GM12878 (cell line): Measurements from ENCODE around the gene BUD23. TPM values are rescaled to one million over a fixed set of nuclear protein-coding genes. Genes with fewer than 3 reads are reported as not detected.

Source experiments
- ATAC-seq: fragments of 200-7000 bp; cut with Tn5 transposase; 3 replicates; pipeline ENCODE4 v1.9.1; 2020; ENCODE audit warnings: mild to moderate bottlenecking, moderate library complexity
- BruUV-seq: library from RNA; stranded (reverse); fragments of 400-500 nt; replicated peaks from 2 replicates; lab custom pipeline; 2021; lab: Mats Ljungman, UMichigan
- CTCF ChIA-PET: fragments of 300-600 bp; sonication (Branson Sonifier 250); formaldehyde crosslinking; extraction: SDS; loops from one replicate; lab custom pipeline; 2021; ENCODE audit warnings: inconsistent platforms; lab: Yijun Ruan, JAX
- POLR2A ChIA-PET: fragments of 350-600 bp; formaldehyde crosslinking; extraction: SDS; loops from one replicate; lab custom pipeline; 2021; ENCODE audit warnings: inconsistent platforms; lab: Charles Lee
- RAD21 ChIA-PET: fragments of 300-600 bp; sonication (Branson Sonifier 250); formaldehyde crosslinking; loops from one replicate; lab custom pipeline; 2023; ENCODE audit warnings: antibody characterized with exemption; ENCODE audit not compliant: unreplicated experiment; lab: Charles Lee
- SMC1A ChIA-PET: fragments of 300-600 bp; sonication (Branson Sonifier 250); formaldehyde crosslinking; loops from one replicate; lab custom pipeline; 2023; ENCODE audit not compliant: unreplicated experiment, uncharacterized antibody; lab: Charles Lee
- DNase-seq: peaks from one replicate; pipeline ENCODE4 v3.0.0-alpha.2; 2011; ENCODE audit warnings: low read depth, low spot score
- FAIRE-seq: peaks from 3 replicates; lab custom pipeline; 2011; peaks lifted over from hg19 to GRCh38; lab: Jason Lieb, UNC
- H2AFZ ChIP-seq: 2 replicates; pipeline ENCODE4 v1.6.0; 2011; ENCODE audit warnings: low read depth, low read length, control low read depth; ENCODE audit not compliant: control insufficient read depth
- H3K27ac ChIP-seq: 2 replicates; pipeline ENCODE4 v1.5.1; 2011; ENCODE audit warnings: control low read depth; ENCODE audit not compliant: control insufficient read depth, insufficient read depth
- H3K27me3 ChIP-seq, 2 experiments: replicated peaks in 1 of 2; 2 replicates each; pipeline versions ENCODE4 v1.6.0 to v1.6.1; 2011; ENCODE audit warnings: low read length in 1 of 2; ENCODE audit not compliant: control insufficient read depth in 2 of 2, insufficient read depth in 2 of 2
- H3K36me3 ChIP-seq, 2 experiments: 2 replicates each; pipeline ENCODE4 v1.5.1; 2011; ENCODE audit warnings: low read length in 1 of 2; ENCODE audit not compliant: control insufficient read depth in 2 of 2, insufficient read depth in 2 of 2
- H3K4me1 ChIP-seq: 2 replicates; pipeline ENCODE4 v1.6.1; 2011; ENCODE audit warnings: mild to moderate bottlenecking, low read length, moderate library complexity, mixed read lengths; ENCODE audit not compliant: control insufficient read depth, insufficient read depth
- H3K4me2 ChIP-seq: 2 replicates; pipeline ENCODE4 v1.6.0; 2011; ENCODE audit warnings: control low read depth; ENCODE audit not compliant: control insufficient read depth, insufficient read depth
- H3K4me3 ChIP-seq: fragments of 200-600 bp; sonication (generic); 2 replicates; pipeline ENCODE4 v1.5.1; 2016
- H3K79me2 ChIP-seq: 2 replicates; pipeline ENCODE4 v1.6.0; 2011; ENCODE audit warnings: low read length; ENCODE audit not compliant: control insufficient read depth, insufficient read depth
- H3K9ac ChIP-seq: 2 replicates; pipeline ENCODE4 v1.8.0; 2011; ENCODE audit warnings: low read length, control low read depth, mixed read lengths; ENCODE audit not compliant: control insufficient read depth, insufficient read depth
- H3K9me3 ChIP-seq: replicated peaks from 3 replicates; pipeline ENCODE4 v1.5.1; 2011; ENCODE audit warnings: mild to moderate bottlenecking, low read length; ENCODE audit not compliant: control insufficient read depth, insufficient read depth
- H4K20me1 ChIP-seq: 2 replicates; pipeline ENCODE4 v1.6.0; 2011; ENCODE audit not compliant: control insufficient read depth, insufficient read depth
- ESRRA ChIP-seq: IDR thresholded peaks from 2 replicates; pipeline ENCODE4 v1.6.1; 2012; ENCODE audit warnings: mild to moderate bottlenecking, low read length, improper control_type of control experiment
- FOS ChIP-seq: IDR thresholded peaks from 3 replicates; pipeline ENCODE4 v1.6.1; 2011; ENCODE audit warnings: borderline replicate concordance; ENCODE audit not compliant: insufficient read length; ENCODE audit errors: extremely low read depth
- NFYB ChIP-seq: IDR thresholded peaks from 2 replicates; pipeline ENCODE4 v1.6.1; 2011; ENCODE audit warnings: low read depth, mild to moderate bottlenecking, low read length, improper control_type of control experiment, moderate library complexity; ENCODE audit not compliant: insufficient read depth
- PML ChIP-seq: IDR thresholded peaks from 2 replicates; pipeline ENCODE4 v1.6.1; 2012; ENCODE audit warnings: low read length, inconsistent platforms
- RELA ChIP-seq: fragments of 450-650 bp; IDR thresholded peaks from 2 replicates; pipeline ENCODE4 v1.8.0; 2014; ENCODE audit warnings: borderline replicate concordance; ENCODE audit not compliant: partially characterized antibody
- SMAD5 ChIP-seq: IDR thresholded peaks from 2 replicates; pipeline ENCODE4 v1.6.1; 2016; ENCODE audit warnings: antibody characterized with exemption, low read depth
- TAF1 ChIP-seq: IDR thresholded peaks from 2 replicates; pipeline ENCODE4 v1.6.1; 2011; ENCODE audit warnings: mild to moderate bottlenecking, low read depth, low read length, borderline replicate concordance
- TBL1XR1 ChIP-seq: IDR thresholded peaks from 2 replicates; pipeline ENCODE4 v1.6.1; 2012; ENCODE audit warnings: low read depth, low read length, improper control_type of control experiment
- ZNF207 ChIP-seq: fragments of 450-650 bp; IDR thresholded peaks from 2 replicates; pipeline ENCODE4 v1.6.1; 2014; ENCODE audit warnings: antibody characterized with exemption, mild to moderate bottlenecking, borderline replicate concordance
- ZSCAN29 ChIP-seq: fragments of 450-650 bp; IDR thresholded peaks from 2 replicates; pipeline ENCODE4 v1.6.1; 2017; ENCODE audit warnings: mild to moderate bottlenecking, moderate library complexity
- WGBS: methylation state at CpG from one replicate; pipeline ENCODE4 v1.1.6; 2016; ENCODE audit warnings: low lambda C conversion rate; ENCODE audit not compliant: insufficient replicate concordance, insufficient coverage; ENCODE audit errors: missing lambda C conversion rate; 5-methylcytosine and 5-hydroxymethylcytosine counted together
- in situ Hi-C: fragments of 300-500 bp; cut with MboI; formaldehyde crosslinking; loops from 9 replicates; pipeline ENCODE4 v1.14.3; 2018; ENCODE audit warnings: mixed read lengths
- intact Hi-C: fragments of 100-400 bp; cut with micrococcal nuclease; formaldehyde crosslinking; loops from one replicate; pipeline ENCODE4 v1.14.2; 2022; ENCODE audit not compliant: unreplicated experiment
- polyA plus RNA-seq, 11 experiments: library from polyadenylated mRNA; depleted of rRNA in 4 of 11; unstranded in 6 of 11; stranded (reverse) in 5 of 11; fragments of >200 nt; fragmentation: Nextera tagmentation in 4 of 11; fragmentation: Illumina TruSeq in 1 of 11; extraction: Ambion mirVana in 4 of 11; extraction: Trizol in 1 of 11; gene quantifications; 1 replicate in 1 of 11; 2 replicates in 10 of 11; pipeline versions ENCODE4 v1.2.1 to v1.2.3, GENCODE V29; 2011 to 2016; ENCODE audit warnings: inconsistent platforms in 2 of 11, missing spikeins in 2 of 11, low read depth in 1 of 11
- total RNA-seq, 4 experiments: library from RNA; depleted of rRNA in 3 of 4; stranded (reverse); fragments of >200 nt in 3 of 4; fragmentation: Illumina TruSeq in 1 of 4; extraction: Trizol in 1 of 4; gene quantifications; 2 replicates each; pipeline versions ENCODE4 v1.2.1 to v1.2.3, GENCODE V29; 2013 to 2021
- TF ChIP-seq, protein P1 (sequence below): IDR thresholded peaks from 2 replicates; pipeline ENCODE4 v1.6.1; 2012; ENCODE audit warnings: low read depth, low read length, improper control_type of control experiment
- TF ChIP-seq, protein P2 (sequence below): fragments of 450-650 bp; IDR thresholded peaks from 2 replicates; pipeline ENCODE4 v1.6.1; 2018; ENCODE audit warnings: mild to moderate bottlenecking, low read depth, moderate library complexity; ENCODE audit not compliant: partially characterized antibody
- TF ChIP-seq, protein P3 (sequence below): fragments of 450-650 bp; formaldehyde crosslinking; IDR thresholded peaks from 2 replicates; pipeline ENCODE4 v1.4.0; 2020; ENCODE audit warnings: mild to moderate bottlenecking, moderate library complexity

Gene BUD23
- total and polyA plus RNA-seq, 10 of the 15 experiments (the other 5 are each of a cell fraction or from before 2014, with no cell fraction given), result 36.4 to 138 (median 99.5) TPM

DNA sequence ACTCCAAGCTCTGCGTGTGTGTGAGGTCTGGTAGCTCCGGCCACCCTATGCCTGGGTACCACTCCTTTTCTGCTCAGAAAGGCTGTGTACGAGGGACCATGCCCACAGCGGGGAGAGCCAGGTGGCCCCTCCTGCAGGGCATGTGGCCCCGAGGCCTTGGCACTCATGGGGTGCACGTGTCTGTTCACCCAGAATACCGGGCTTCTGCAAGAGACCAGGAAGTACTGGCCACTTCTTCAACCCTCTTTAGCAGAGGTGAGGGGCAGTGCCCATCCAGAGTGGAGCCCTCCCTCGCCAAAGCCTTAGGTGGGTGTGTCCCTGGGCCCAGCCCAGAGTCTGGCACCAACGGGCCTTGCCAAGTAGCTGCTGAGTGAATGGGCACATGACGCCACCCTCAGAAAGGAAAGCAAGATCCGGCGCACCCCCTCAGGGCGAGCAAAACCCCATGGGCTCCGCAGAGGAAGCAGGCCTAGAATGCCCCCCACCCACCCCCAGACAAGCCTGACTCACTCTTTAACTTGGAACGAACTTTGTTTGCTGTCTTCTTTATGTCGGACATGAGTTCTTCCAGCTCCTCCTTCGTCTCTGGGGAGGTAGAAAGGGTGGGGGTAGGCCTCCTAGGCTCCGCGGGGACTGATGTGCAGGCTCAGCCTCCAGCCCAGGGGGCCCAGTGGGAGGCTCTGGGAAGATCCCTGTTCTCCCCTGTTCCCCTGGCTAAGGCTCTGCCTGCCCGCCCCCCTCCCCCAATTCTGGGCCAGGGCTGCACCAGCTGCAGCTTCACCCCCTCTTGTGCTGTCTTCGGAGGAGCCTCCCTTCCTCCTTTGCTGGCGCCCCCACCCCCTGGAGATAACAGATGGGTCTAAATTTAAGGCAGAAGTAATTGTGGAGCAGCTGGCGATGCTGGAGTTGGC is 21.5 kb downstream of the BUD23 start (continued):
- TF ChIP-seq FOS, result no peak
- TF ChIP-seq, protein P1, sequence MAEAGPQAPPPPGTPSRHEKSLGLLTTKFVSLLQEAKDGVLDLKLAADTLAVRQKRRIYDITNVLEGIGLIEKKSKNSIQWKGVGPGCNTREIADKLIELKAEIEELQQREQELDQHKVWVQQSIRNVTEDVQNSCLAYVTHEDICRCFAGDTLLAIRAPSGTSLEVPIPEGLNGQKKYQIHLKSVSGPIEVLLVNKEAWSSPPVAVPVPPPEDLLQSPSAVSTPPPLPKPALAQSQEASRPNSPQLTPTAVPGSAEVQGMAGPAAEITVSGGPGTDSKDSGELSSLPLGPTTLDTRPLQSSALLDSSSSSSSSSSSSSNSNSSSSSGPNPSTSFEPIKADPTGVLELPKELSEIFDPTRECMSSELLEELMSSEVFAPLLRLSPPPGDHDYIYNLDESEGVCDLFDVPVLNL, result no peak
- TF ChIP-seq, protein P2, sequence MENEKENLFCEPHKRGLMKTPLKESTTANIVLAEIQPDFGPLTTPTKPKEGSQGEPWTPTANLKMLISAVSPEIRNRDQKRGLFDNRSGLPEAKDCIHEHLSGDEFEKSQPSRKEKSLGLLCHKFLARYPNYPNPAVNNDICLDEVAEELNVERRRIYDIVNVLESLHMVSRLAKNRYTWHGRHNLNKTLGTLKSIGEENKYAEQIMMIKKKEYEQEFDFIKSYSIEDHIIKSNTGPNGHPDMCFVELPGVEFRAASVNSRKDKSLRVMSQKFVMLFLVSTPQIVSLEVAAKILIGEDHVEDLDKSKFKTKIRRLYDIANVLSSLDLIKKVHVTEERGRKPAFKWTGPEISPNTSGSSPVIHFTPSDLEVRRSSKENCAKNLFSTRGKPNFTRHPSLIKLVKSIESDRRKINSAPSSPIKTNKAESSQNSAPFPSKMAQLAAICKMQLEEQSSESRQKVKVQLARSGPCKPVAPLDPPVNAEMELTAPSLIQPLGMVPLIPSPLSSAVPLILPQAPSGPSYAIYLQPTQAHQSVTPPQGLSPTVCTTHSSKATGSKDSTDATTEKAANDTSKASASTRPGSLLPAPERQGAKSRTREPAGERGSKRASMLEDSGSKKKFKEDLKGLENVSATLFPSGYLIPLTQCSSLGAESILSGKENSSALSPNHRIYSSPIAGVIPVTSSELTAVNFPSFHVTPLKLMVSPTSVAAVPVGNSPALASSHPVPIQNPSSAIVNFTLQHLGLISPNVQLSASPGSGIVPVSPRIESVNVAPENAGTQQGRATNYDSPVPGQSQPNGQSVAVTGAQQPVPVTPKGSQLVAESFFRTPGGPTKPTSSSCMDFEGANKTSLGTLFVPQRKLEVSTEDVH, result no peak
- no peak for TF ChIP-seq PML
- no peak for TF ChIP-seq RELA

DNA sequence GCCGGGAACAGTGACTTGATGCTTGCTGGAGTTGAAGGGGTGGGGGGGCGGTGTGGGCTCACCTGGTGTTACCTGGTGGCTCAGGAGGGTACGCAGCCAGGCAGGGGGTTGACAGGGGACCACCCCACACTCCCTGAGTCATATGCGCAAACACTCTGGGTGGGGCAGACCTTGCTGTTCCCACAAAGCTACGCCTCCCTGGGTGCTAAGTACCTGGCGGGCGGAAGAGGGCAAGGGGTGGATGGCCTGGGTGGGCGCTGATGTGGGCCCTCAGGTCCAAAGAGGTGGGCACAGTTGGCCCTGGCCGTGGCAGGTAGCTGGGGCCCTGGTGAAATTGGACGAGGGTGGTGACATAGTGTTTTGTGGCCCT is 22.1 kb downstream of the BUD23 start:
- Histone ChIP-seq H3K36me3 (no peaks in the 10 kb centered on the region; a peak in 2 of 4 replicates), H3K27me3 (no peaks in the 10 kb centered on the region), H3K9ac (no peak overlapping the region), H3K4me2 (no peak overlapping the region), H3K9me3 (no peaks in the 10 kb centered on the region), H2AFZ (no peak overlapping the region), H4K20me1 (no peaks in the 10 kb centered on the region), H3K79me2 (no peaks in the 10 kb centered on the region), H3K4me1 (no peaks in the 10 kb centered on the region), H3K4me3 (no peak overlapping the region), H3K27ac (no peak overlapping the region)
- DNase-seq, result no peak
- in situ Hi-C loops, result no loop called here
- no peak for ATAC-seq
- CTCF ChIA-PET, result interaction anchor here (0.6 kb wide), 1 partner anchor 96 kb away, joined by 3 read pairs; no protein-coding TSS in a partner anchor
- whole genome bisulfite sequencing, result 61% methylated on average over 10 of the region's 10 CpGs
- intact Hi-C loops, result no loop called here
- FAIRE-seq, result no peak
- RAD21 ChIA-PET, result no interaction called here
- POLR2A ChIA-PET, result interaction anchor here (0.7 kb wide), 1 partner anchor 660 kb away, joined by 4 read pairs; no protein-coding TSS in a partner anchor
- SMC1A ChIA-PET, result no interaction called here
- BruUV-seq, result no TSS peak
- TF ChIP-seq ESRRA, result no peak
- no peak for TF ChIP-seq NFYB
- TF ChIP-seq TBL1XR1, result no peak
- TF ChIP-seq ZSCAN29, result no peak
- TF ChIP-seq, protein P3, sequence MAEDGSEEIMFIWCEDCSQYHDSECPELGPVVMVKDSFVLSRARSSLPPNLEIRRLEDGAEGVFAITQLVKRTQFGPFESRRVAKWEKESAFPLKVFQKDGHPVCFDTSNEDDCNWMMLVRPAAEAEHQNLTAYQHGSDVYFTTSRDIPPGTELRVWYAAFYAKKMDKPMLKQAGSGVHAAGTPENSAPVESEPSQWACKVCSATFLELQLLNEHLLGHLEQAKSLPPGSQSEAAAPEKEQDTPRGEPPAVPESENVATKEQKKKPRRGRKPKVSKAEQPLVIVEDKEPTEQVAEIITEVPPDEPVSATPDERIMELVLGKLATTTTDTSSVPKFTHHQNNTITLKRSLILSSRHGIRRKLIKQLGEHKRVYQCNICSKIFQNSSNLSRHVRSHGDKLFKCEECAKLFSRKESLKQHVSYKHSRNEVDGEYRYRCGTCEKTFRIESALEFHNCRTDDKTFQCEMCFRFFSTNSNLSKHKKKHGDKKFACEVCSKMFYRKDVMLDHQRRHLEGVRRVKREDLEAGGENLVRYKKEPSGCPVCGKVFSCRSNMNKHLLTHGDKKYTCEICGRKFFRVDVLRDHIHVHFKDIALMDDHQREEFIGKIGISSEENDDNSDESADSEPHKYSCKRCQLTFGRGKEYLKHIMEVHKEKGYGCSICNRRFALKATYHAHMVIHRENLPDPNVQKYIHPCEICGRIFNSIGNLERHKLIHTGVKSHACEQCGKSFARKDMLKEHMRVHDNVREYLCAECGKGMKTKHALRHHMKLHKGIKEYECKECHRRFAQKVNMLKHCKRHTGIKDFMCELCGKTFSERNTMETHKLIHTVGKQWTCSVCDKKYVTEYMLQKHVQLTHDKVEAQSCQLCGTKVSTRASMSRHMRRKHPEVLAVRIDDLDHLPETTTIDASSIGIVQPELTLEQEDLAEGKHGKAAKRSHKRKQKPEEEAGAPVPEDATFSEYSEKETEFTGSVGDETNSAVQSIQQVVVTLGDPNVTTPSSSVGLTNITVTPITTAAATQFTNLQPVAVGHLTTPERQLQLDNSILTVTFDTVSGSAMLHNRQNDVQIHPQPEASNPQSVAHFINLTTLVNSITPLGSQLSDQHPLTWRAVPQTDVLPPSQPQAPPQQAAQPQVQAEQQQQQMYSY (CRISPR knock-in tag), result no peak
- no peak for TF ChIP-seq ZNF207
- TF ChIP-seq SMAD5, result no peak
- no peak for TF ChIP-seq TAF1
